IPS-11a (cell line): ENCODE data around the gene FUS.
A peak's percentile ranks its signal among the peaks of the same experiment; 100 is the strongest.

Experiments used
- H3K4me3 ChIP-seq: one replicate; pipeline ENCODE4 v1.5.1; 2013; ENCODE audit warnings: low read depth, low read length, control low read depth

Gene FUS

GRCh38 chr16:31200821-31201568 lies 21.1 kb downstream of the FUS start:
- H3K4me3 ChIP-seq = peak overlapping the region; percentile 79

DNA sequence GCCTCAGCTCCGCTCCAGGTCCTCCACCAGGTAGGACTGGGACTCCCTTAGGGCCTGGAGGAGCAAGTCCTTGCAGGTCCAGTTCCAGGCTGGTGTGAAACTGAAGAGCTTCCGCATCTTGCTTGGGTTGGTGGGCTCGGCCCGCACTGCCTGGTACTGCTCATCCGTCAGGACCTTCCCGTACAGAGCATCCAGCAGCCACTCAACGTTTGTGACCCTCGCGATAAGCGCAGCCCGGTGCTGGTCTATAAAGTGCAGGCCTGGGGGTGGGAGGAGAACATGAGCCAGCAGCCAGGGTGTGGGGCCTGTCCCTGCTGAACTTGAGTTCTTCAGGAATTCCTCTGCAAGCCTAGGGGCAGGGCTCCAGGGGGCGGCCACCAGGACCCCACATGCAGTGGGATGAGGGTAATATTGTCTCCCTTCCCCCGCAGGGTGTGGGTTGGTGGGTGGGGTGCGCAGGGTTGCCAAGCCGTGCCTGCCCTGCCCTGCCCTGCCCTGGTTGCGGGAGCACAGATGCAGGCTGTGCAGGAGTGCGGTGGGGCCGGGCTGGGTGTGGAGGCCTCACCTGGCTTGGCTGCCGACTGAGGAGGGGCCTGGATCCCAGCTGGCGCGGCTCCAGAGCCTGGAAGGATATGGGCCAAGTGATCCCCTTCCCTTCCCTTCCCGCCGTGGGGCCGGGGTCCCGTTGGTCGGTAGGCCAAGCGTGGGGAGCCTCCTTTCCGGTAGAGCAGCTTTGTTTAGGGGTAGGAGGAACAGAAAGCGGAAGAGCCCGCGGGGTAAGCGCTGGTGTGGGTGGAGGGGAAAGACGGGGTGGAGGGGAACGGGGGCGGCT lies 21.9 kb downstream of the FUS start:
- peak overlapping the region; percentile 79 for H3K4me3 ChIP-seq

- peak within 1 kb of the TSS; percentile 79 for H3K4me3 ChIP-seq
Measured at GRCh38 chr16:31202414-31203375, 22.8 kb downstream of the FUS start, which contains the start of gene PYCARD. Gene PYCARD (minus strand): TSS chr16:31202760. CDS start chr16:31202690, 70 bp downstream.

DNA sequence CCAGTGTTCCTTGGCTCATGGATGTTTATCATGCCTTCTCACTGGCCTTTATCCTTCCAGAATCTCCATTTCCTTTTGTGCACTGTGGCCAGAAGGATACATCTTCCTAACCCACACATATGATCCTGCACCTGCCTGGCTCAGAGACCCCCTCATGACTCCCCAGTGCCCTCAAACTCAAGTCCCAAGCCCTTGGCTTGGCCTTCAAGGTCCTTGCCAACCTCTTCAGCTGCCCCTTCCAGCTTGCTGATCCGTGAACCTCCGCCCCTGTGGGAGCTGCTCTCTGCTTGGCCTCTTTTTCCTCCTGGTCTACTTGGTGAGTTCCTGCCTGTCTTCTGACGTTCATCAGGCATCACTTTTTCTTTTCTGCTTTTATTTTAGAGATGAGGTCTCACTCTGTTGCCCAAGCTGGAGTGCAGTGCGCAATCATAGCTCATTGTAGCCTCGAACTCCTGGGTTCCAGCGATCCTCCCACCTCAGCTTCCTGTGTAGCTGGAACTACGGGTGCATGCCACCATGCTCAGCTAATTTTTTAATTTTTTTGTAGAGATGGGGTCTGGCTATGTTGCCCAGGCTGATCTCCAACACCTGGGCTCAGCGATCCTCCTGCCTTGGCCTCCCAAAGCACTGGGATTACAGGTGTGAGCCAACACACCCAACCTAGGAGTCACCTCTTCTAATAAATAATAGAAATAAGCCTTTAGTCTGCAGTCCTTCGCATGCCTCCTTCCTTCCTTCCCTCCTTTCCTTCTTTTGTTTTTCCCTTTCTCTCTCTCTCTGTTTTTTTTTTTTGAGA lies 25.1 kb downstream of the FUS start:
- no peak overlapping the region for H3K4me3 ChIP-seq

GRCh38 chr16:31206776-31207175 lies 26.8 kb downstream of the FUS start:
- H3K4me3 ChIP-seq = no peak overlapping the region

DNA sequence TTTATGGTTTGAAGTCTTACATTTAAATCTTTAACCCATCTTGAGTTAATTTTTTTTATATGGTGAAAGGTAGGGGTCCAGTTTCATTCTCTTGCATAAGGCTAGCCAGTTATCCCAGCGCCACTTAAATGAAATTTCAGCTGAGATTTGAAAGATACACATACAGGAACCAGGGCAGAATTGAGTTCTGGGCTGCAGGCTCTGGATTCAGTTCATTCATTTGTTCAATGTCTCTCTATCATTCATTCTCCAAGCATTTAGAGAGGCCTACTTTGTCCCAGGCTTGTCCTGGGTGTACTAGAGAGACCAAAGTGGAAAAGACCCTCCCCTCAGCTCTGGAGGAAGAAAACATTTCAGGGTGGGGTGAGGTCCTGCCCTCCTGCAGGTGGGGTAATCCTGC lies 33.4 kb downstream of the FUS start:
- no peak overlapping the region for H3K4me3 ChIP-seq

DNA sequence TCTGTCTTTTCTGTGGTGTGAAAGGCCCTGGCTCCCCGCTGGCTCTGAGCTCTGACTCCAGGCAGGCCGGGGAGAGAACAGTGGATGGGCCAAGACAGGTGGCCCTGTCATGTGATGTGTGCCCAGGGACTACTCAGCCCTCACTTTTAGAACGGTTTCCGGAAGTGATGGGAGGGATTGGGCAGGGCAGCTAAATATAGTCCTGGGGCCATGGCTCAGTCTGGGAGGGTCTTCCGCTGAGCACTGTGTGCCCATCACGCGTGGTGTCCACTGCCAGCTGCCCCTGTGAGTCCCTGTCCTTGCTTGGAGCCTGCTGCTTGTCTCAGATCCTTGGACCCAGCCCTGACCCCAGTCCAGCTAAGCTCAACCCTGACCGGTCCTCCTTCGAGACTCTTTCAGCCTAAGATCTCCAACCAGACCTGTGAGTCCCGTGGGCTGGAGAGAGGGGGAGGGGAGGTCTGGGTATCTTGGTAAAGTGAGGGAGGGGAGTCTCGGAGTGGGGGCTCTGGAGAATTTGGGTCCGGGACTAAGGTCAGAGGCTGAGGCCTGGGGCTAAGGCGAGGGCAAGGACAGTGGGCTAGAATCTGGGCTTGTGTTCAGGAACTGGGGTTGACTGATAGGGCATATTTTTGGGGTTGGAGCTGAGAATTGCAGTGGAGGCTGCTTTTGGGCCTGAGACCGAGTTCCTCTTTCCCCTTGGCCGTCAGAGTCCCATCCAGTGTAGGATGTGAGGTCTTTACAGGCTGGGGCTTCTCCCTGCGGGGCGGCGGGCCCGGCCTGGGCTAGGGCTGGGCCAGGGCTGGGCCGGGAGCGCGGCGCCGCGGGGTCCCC lies 34.2 kb downstream of the FUS start, which contains the start of gene TRIM72:
TSS of gene TRIM72 (plus strand) at position 243 of the 831 bp plus-strand sequence. CDS start 620 bp downstream, outside the sequence.
- peak within 1 kb of the TSS; percentile 48 for H3K4me3 ChIP-seq

- H3K4me3 ChIP-seq = peak overlapping the region; percentile 48
Measured at GRCh38 chr16:31214708-31215286, 34.9 kb downstream of the FUS start.

DNA sequence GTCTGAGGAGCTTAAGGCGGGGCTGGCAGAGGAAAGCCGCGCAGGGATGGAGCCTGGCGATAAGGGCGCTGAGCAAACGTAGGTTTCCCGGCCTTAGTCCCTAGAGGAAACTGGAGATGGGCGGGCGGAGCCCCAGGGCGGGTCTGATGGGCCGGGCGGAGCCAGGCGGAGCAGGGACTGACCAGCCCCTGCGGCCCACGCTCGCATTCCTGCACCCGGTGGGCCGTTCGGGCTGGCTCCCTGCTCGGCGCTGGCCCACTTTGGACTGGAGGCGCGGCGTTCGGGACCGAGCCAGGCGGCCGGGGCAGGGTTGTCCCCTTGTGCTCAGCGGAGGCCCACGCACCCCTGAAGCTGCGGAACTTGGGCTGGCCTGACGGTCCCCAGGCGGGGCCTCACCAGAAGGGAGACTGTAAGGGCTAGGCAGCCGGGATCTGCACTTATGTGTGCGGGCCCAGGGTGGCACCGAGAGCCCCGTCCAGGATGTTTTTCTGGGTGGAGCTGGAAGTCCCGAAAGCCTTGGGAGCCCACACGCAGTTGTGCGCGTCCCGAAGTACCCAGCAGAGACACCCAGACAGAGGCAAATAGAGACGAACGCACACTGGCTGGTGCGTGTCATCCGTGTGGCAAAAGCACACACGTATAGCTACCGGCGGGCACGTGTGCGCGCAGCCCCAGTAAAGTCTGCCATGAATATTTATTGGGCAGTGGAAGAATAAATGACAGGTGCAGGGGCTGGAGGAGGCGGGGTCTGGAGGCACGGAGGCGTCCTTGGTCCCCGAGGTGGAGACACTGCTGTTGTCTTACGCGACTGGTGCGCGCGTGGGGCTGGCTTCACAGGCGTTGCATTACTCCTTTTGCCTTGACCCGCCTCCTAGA lies 35.6 kb downstream of the FUS start:
- peak overlapping the region; percentile 48 for H3K4me3 ChIP-seq

- peak within 1 kb of the TSS; percentile 48 for H3K4me3 ChIP-seq
Measured at GRCh38 chr16:31216422-31217135, 36.6 kb downstream of the FUS start, which contains the start of gene PYDC1. Gene PYDC1 (minus strand): TSS chr16:31217135. CDS start chr16:31217028, 107 bp downstream.

DNA sequence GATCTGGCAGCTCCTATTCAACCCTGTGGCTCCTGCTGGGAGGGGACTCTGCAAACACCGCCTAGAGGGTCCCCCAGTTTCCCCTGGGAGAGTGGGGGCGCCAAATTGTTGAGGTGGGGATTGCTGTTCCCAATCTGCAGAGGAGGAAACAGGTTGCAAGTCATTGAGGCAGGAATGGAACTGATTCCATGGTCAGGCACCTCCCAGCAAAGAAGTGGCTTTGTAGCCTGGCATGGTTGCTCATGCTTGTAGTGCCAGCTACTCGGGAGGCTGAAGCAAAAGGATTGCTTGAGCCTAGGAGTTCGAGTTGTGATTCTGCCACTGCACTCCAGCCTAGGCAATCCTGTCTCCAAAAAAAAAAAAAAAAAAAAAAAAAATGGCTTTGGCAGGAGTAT lies 37.2 kb downstream of the FUS start:
- H3K4me3 ChIP-seq = no peak overlapping the region

GRCh38 chr16:31219154-31219741 lies 39.3 kb downstream of the FUS start:
- H3K4me3 ChIP-seq = no peak overlapping the region

- H3K4me3 ChIP-seq = no peak overlapping the region
Measured at GRCh38 chr16:31221357-31222160, 41.6 kb downstream of the FUS start.

DNA sequence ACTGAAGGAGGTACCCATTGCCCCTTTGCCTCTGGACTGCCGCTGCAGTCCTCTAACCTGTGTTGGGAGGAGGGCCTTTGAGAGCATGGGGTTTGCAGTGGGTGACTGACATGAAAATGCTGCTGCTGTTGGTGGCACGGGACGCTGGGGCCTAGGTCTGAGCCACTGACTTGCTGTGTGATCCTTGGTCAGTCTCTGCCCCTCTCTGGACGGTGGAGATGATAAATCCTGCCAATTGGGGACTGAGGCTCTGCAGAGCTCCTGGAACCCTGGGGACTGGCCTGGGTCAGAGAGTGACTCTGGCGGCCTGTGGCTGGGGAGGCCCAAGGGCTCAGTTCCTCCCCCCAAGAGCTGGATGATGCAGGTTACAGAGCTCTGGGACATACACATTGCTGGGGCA lies 43.1 kb downstream of the FUS start:
- no peak overlapping the region for H3K4me3 ChIP-seq

GRCh38 chr16:31224092-31224955 lies 44.4 kb downstream of the FUS start:
- H3K4me3 ChIP-seq = no peak overlapping the region
